OCI-LY3 (cell line): ENCODE data around the gene ARMC2.
"Not testable (repeated sequence)": the region's sequence is repeated elsewhere in the genome, so short reads cannot be mapped to it uniquely, and the experiment has no call there.

Source experiments
- EZH2phosphoT487 ChIP-seq: fragments of 200-600 bp; shearing (Covaris generic); IDR thresholded peaks from 2 replicates; pipeline ENCODE4 v1.6.1; 2018; ENCODE audit warnings: antibody characterized with exemption, mixed run types, low read depth
- TF ChIP-seq, protein P1 (sequence below): fragments of 200-600, 300-600 bp; sonication (generic); IDR thresholded peaks from 2 replicates; pipeline ENCODE4 v1.5.1; 2014; ENCODE audit warnings: antibody characterized with exemption, low read length, low read depth

GRCh38 chr6:108890898-108891297 is 42.7 kb downstream of the ARMC2 start:
- TF ChIP-seq, protein P1, sequence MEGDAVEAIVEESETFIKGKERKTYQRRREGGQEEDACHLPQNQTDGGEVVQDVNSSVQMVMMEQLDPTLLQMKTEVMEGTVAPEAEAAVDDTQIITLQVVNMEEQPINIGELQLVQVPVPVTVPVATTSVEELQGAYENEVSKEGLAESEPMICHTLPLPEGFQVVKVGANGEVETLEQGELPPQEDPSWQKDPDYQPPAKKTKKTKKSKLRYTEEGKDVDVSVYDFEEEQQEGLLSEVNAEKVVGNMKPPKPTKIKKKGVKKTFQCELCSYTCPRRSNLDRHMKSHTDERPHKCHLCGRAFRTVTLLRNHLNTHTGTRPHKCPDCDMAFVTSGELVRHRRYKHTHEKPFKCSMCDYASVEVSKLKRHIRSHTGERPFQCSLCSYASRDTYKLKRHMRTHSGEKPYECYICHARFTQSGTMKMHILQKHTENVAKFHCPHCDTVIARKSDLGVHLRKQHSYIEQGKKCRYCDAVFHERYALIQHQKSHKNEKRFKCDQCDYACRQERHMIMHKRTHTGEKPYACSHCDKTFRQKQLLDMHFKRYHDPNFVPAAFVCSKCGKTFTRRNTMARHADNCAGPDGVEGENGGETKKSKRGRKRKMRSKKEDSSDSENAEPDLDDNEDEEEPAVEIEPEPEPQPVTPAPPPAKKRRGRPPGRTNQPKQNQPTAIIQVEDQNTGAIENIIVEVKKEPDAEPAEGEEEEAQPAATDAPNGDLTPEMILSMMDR: not testable (repeated sequence)
- TF ChIP-seq EZH2phosphoT487: not testable (repeated sequence)
